Adrenal gland (tissue), 12 donors: ENCODE measurements around the gene RGL1. TPM values are rescaled to one million over a fixed set of nuclear protein-coding genes. Genes with fewer than 3 reads are reported as not detected.

ENCODE experiments used
- DNase-seq, 7 donors: peaks; one replicate each; pipeline ENCODE4 v3.0.0-alpha.2; 2019 to 2020
- H3K27ac ChIP-seq, 5 donors: fragments of 200-600 bp; sonication (generic) in 4 of 5; 1 replicate in 3 of 5; 2 replicates in 2 of 5; pipeline versions ENCODE4 v1.5.1 to v1.8.0; 2016 to 2020; ENCODE audit warnings: mild to moderate bottlenecking in 1 of 5
- H3K27me3 ChIP-seq: fragments of 200-600 bp; 2 replicates; pipeline ENCODE4 v1.8.0; 2021
- H3K36me3 ChIP-seq, 2 donors: fragments of 200-600 bp; replicated peaks in 1 of 2; 1 replicate in 1 of 2; 2 replicates in 1 of 2; pipeline versions ENCODE4 v1.5.1 to v1.8.0; 2018 to 2022
- H3K4me1 ChIP-seq, 2 donors: fragments of 200-600 bp; replicated peaks in 1 of 2; 1 replicate in 1 of 2; 2 replicates in 1 of 2; pipeline versions ENCODE4 v1.5.1 to v1.8.0; 2018 to 2021
- H3K4me3 ChIP-seq, 4 donors: fragments of 200-600 bp; sonication (generic) in 3 of 4; one replicate each; pipeline ENCODE4 v1.5.1; 2016 to 2018
- H3K9me3 ChIP-seq, 3 donors: fragments of 200-600 bp; sonication (generic) in 1 of 3; replicated peaks in 1 of 3; 1 replicate in 2 of 3; 2 replicates in 1 of 3; pipeline versions ENCODE4 v1.5.1 to v1.8.0; 2016 to 2021
- CTCF ChIP-seq, 6 experiments: fragments of 450-650 bp in 4 of 6; fragments of 200-600 bp in 2 of 6; sonication (generic) in 1 of 6; IDR thresholded peaks; 1 replicate in 5 of 6; 2 replicates in 1 of 6; pipeline versions ENCODE4 v1.5.1 to v1.8.0; 2016 to 2021; ENCODE audit warnings: antibody characterized with exemption in 6 of 6, mild to moderate bottlenecking in 2 of 6, moderate library complexity in 1 of 6
- POLR2A ChIP-seq, 2 donors: fragments of 450-650 bp; IDR thresholded peaks; one replicate each; pipeline ENCODE4 v1.6.1; 2017; ENCODE audit warnings: antibody characterized with exemption in 2 of 2, mild to moderate bottlenecking in 2 of 2, moderate library complexity in 1 of 2
- WGBS, 4 donors: extraction: QIAGEN DNeasy Blood & Tissue Kit in 2 of 4; methylation state at CpG; one replicate each; pipeline versions ENCODE4 v1.1.5 to v1.1.7; 2013 to 2017; 5-methylcytosine and 5-hydroxymethylcytosine counted together
- intact Hi-C, 2 donors: fragments of 100-400 bp; cut with DNase I; formaldehyde crosslinking; loops; one replicate each; pipeline versions ENCODE4 v1.14.1 to v1.15.0; 2022 to 2023
- polyA plus RNA-seq, 3 donors: library from polyadenylated mRNA; stranded (reverse); fragments of 200-250 nt in 2 of 3; fragments of 350-450 nt in 1 of 3; fragmentation: Illumina TruSeq in 1 of 3; extraction: RNeasy Lipid Tissue Mini Kit (QIAGEN cat#74804) in 1 of 3; gene quantifications; one replicate each; pipeline ENCODE4 v1.2.3, GENCODE V29; 2013 to 2014
- total RNA-seq, 9 donors: library from RNA; depleted of rRNA in 4 of 9; stranded (reverse); fragments of >200 nt in 4 of 9; fragments of 120-200 nt in 1 of 9; fragmentation: NEBNext Ultra II Directional in 1 of 9; extraction: Animal tissue kit (Norgen Biotek cat#: 25700) in 1 of 9; gene quantifications; one replicate each; pipeline versions ENCODE4 v1.1.0 to v1.2.4, GENCODE V29; 2013 to 2023
- donor health status: healthy with polysubstance abuse.
- donor health status: Bipolar disorder and iron deficiency.
- donor health status: DM: yes; HTN: yes; CAD: no.
- donor health status: DM: no; HTN: no; CAD: no.
- donor health status: DM: no; HTN: no; CAD: no.
- donor health status: DM: yes; HTN: yes; CAD: no.

The RGL1 gene
- total and polyA plus RNA-seq, 12 donors = 15.5 to 76.9 (median 34.9) TPM

- Histone ChIP-seq H3K27me3 (no peaks in the 10 kb centered on the region), H3K36me3 (no peaks in the 10 kb centered on the region), H3K27ac (no peak overlapping the region), H3K4me3 (no peak overlapping the region), H3K4me1 (peaks cover 0 to 6% of the 10 kb centered on the region in 2 donors), H3K9me3 (no peaks in the 10 kb centered on the region)
- TF ChIP-seq POLR2A (IDR thresholded peaks at IDR 0.05) (no peak), CTCF (IDR thresholded peaks at IDR 0.05) (no peak)
- WGBS, 4 donors = 89 to 94% (median 91%) methylated on average over 3 of the region's 3 CpGs
- intact Hi-C loops = no loop called here
- no peak for DNase-seq
Observed at GRCh38 chr1:183962903-183963302, 158.0 kb downstream of the RGL1 start.

GRCh38 chr1:183965726-183966125 is 160.8 kb downstream of the RGL1 start:
- no peak for DNase-seq
- Histone ChIP-seq H3K27me3 (no peaks in the 10 kb centered on the region), H3K9me3 (no peaks in the 10 kb centered on the region), H3K4me3 (no peak overlapping the region), H3K27ac (no peak overlapping the region), H3K4me1 (peaks cover 5 to 8% of the 10 kb centered on the region in 2 donors), H3K36me3 (no peaks in the 10 kb centered on the region)
- intact Hi-C loops = no loop called here
- TF ChIP-seq POLR2A (IDR thresholded peaks at IDR 0.05) (no peak), CTCF (IDR thresholded peaks at IDR 0.05) (no peak)
- 83 to 97% (median 93%) methylated on average over 1 of the region's 1 CpG for WGBS, 4 donors

GRCh38 chr1:183966487-183966886 is 161.6 kb downstream of the RGL1 start:
- Histone ChIP-seq H3K9me3 (no peaks in the 10 kb centered on the region), H3K36me3 (no peaks in the 10 kb centered on the region), H3K27me3 (no peaks in the 10 kb centered on the region), H3K4me1 (peaks cover 8 to 15% of the 10 kb centered on the region in 2 donors), H3K4me3 (no peak overlapping the region), H3K27ac (no peak overlapping the region)
- TF ChIP-seq POLR2A (IDR thresholded peaks at IDR 0.05) (no peak), CTCF (IDR thresholded peaks at IDR 0.05) (no peak)
- intact Hi-C loops = no loop called here
- no peak for DNase-seq
- 79 to 88% (median 81%) methylated on average over 1 to 3 of the region's 3 CpGs for WGBS, 4 donors

- TF ChIP-seq CTCF (IDR thresholded peaks at IDR 0.05) = no peak
- no peak for TF ChIP-seq POLR2A (IDR thresholded peaks at IDR 0.05)
- no peaks in the 10 kb centered on the region for H3K36me3 ChIP-seq
- no peaks in the 10 kb centered on the region for H3K27me3 ChIP-seq
- 88 to 98% (median 90%) methylated on average over 2 of the region's 2 CpGs for WGBS, 4 donors
- H3K4me3 ChIP-seq = no peak overlapping the region
- no peak for DNase-seq
- intact Hi-C loops = no loop called here
- H3K9me3 ChIP-seq = no peaks in the 10 kb centered on the region
- H3K27ac ChIP-seq = no peak overlapping the region
- H3K4me1 ChIP-seq = peaks cover 8 to 21% of the 10 kb centered on the region in 2 donors
Observed at GRCh38 chr1:183967914-183968313, 163.0 kb downstream of the RGL1 start.
